SK-MEL-5 (cell line): ENCODE data around the gene ETS1. TPM values are rescaled to one million over a fixed set of nuclear protein-coding genes. Genes with fewer than 3 reads are reported as not detected.

Experiments
- DNase-seq: peaks from one replicate; pipeline ENCODE4 v3.0.0-alpha.2; 2016; ENCODE audit warnings: low read depth, low spot score
- in situ Hi-C: cut with HindIII; loops from 2 replicates; pipeline ENCODE4 v1.10.0; 2016; ENCODE audit warnings: low sequenced_read_pairs, high pct_unique_total_duplicates, low pct_unique_long_range_greater_than_20kb
- total RNA-seq: library from RNA; depleted of rRNA; stranded (reverse); fragments of >200 nt; shearing (Covaris generic); gene quantifications from 2 replicates; pipeline ENCODE4 v1.2.3, GENCODE V29; 2014

ETS1 gene
- total RNA-seq, 1 experiment from 2014 or later = 66.7 TPM

- in situ Hi-C loops = no loop called here
- no peak for DNase-seq
Measured at GRCh38 chr11:128472128-128473089, 114.9 kb downstream of the ETS1 start.

- no peak for DNase-seq
- in situ Hi-C loops = no loop called here
Measured at GRCh38 chr11:128471138-128471661, 116.2 kb downstream of the ETS1 start.

- DNase-seq = no peak
- in situ Hi-C loops = no loop called here
Measured at GRCh38 chr11:128470081-128470480, 117.3 kb downstream of the ETS1 start.

GRCh38 chr11:128469220-128469619 lies 118.1 kb downstream of the ETS1 start:
- DNase-seq = no peak
- in situ Hi-C loops = no loop called here

- DNase-seq = no peak
- in situ Hi-C loops = no loop called here
Measured at GRCh38 chr11:128468111-128468510, 119.2 kb downstream of the ETS1 start.

GRCh38 chr11:128467610-128468041 lies 119.7 kb downstream of the ETS1 start:
- in situ Hi-C loops = no loop called here
- peak; percentile 89 for DNase-seq

GRCh38 chr11:128467041-128467440 lies 120.3 kb downstream of the ETS1 start:
- DNase-seq = no peak
- in situ Hi-C loops = no loop called here

- no peak for DNase-seq
- in situ Hi-C loops = no loop called here
Measured at GRCh38 chr11:128465946-128466705, 121.2 kb downstream of the ETS1 start.

- in situ Hi-C loops = no loop called here
- no peak for DNase-seq
Measured at GRCh38 chr11:128465531-128465930, 121.8 kb downstream of the ETS1 start.

GRCh38 chr11:128464878-128465450 lies 122.4 kb downstream of the ETS1 start:
- no peak for DNase-seq
- in situ Hi-C loops = no loop called here

GRCh38 chr11:128463979-128464378 lies 123.4 kb downstream of the ETS1 start:
- in situ Hi-C loops = no loop called here

GRCh38 chr11:128463371-128463829 lies 124.0 kb downstream of the ETS1 start:
- in situ Hi-C loops = no loop called here
- DNase-seq = no peak

More at GRCh38 chr11:128463979-128464378, 123.4 kb downstream of the ETS1 start:
- DNase-seq = no peak

GRCh38 chr11:128462922-128463321 lies 124.4 kb downstream of the ETS1 start:
- no peak for DNase-seq
- in situ Hi-C loops = no loop called here

GRCh38 chr11:128462189-128462588 lies 125.2 kb downstream of the ETS1 start:
- in situ Hi-C loops = no loop called here
- DNase-seq = no peak

GRCh38 chr11:128458321-128458720 lies 129.0 kb downstream of the ETS1 start:
- no peak for DNase-seq

GRCh38 chr11:128457874-128458273 lies 129.5 kb downstream of the ETS1 start:
- DNase-seq = no peak
- in situ Hi-C loops = no loop called here

More at GRCh38 chr11:128458321-128458720, 129.0 kb downstream of the ETS1 start:
- in situ Hi-C loops = no loop called here

GRCh38 chr11:128456566-128457268 lies 130.6 kb downstream of the ETS1 start:
- in situ Hi-C loops = no loop called here
- DNase-seq = no peak
